ENCODE data around the gene SLC5A9. TPM values are rescaled to one million over a fixed set of nuclear protein-coding genes. Genes with fewer than 3 reads are reported as not detected.
A peak's percentile ranks its signal among the peaks of the same experiment; 100 is the strongest.

Gene SLC5A9
- total and polyA plus RNA-seq, 10 of the 15 experiments (the other 5 are each of a cell fraction or from before 2014, with no cell fraction given) = 0.03 TPM; not detected in 9

DNA sequence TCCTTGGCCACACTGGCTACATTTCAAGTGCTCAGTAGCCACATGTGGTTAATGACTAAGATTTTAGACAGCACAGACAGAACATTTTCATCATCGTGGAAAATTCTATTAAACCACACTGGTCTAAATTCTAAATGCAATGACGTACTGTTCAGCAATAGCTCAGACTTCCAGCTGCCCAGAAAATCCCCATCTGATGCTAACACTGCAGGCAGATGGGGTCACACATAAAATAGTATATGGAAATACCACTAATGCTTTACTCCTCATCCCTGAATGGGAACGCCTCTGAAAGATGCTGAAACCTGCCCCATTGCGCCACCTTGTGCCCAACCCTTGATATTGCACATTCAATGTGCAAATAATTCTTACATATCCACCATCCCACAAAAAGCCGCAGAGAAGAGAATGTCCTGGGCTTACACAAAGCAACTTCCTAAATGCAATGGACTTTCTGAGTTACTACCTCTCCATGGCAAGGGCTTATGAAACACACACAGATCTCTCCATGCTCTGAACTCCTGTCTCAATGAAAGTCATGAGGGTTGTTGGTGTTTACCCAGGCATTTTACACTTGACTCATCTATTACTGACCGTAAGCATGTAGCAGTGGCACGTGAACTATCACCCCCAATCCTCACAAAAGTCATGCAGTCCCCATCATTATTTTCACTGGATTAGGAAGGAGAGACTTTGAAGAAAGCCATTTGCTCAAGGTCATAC lies 20.3 kb upstream of the SLC5A9 start:
- no peaks in the 10 kb centered on the region for H3K9me3 ChIP-seq (replicated peaks; ENCODE audit: control insufficient read depth, insufficient read depth, low read length)
- ChIA-PET CTCF (interaction anchor here (1.2 to 8.4 kb wide), 7 partner anchors 13 to 193 kb away, joined by 3 to 100 read pairs (median 7); no protein-coding TSS in a partner anchor), RAD21 (ENCODE audit: unreplicated experiment) (interaction anchor here (0.8 to 4.2 kb wide), 2 partner anchors 92 to 207 kb away, joined by 3 to 28 read pairs; no protein-coding TSS in a partner anchor), SMC1A (ENCODE audit: uncharacterized antibody, unreplicated experiment) (interaction anchor here (1.0 to 4.3 kb wide), 2 partner anchors 92 to 104 kb away, joined by 3 to 27 read pairs; no protein-coding TSS in a partner anchor), POLR2A (no interaction called here)
- WGBS (ENCODE audit: insufficient coverage, insufficient replicate concordance, low lambda C conversion rate, missing lambda C conversion rate) = 12% methylated on average over 7 of the region's 7 CpGs
- H3K79me2 ChIP-seq (ENCODE audit: control insufficient read depth, insufficient read depth, low read length) = no peaks in the 10 kb centered on the region
- no peak overlapping the region for H3K4me2 ChIP-seq (ENCODE audit: control insufficient read depth, insufficient read depth)
- no peak overlapping the region for H3K4me3 ChIP-seq
- H4K20me1 ChIP-seq (ENCODE audit: control insufficient read depth, insufficient read depth) = no peaks in the 10 kb centered on the region
- H3K9ac ChIP-seq (ENCODE audit: control insufficient read depth, insufficient read depth, low read length) = no peak overlapping the region
- H3K27ac ChIP-seq (ENCODE audit: control insufficient read depth, insufficient read depth) = no peak overlapping the region
- DNase-seq (ENCODE audit: low read depth, low spot score) (no peak), ATAC-seq (peak; percentile 83), FAIRE-seq (peak; percentile 81)
- intact Hi-C loops (cut with micrococcal nuclease; ENCODE audit: unreplicated experiment) = loop anchor here (1.0 to 5.0 kb wide), 3 partner anchors 93 to 205 kb away; partner anchors contain the start of gene TRABD2B
- no peaks in the 10 kb centered on the region for H3K36me3 ChIP-seq (ENCODE audit: control insufficient read depth in 2 of 2, insufficient read depth in 2 of 2, low read length in 1 of 2)
- no peaks in the 10 kb centered on the region for H3K27me3 ChIP-seq (replicated peaks in 1 of 2; ENCODE audit: control insufficient read depth in 2 of 2, insufficient read depth in 2 of 2, low read length in 1 of 2)
- no TSS peak for BruUV-seq (replicated peaks)
- TF ChIP-seq SMC3 (IDR thresholded peaks at IDR 0.05; ENCODE audit: borderline replicate concordance, low read length) (peak; percentile 84), CTCF (IDR thresholded peaks at IDR 0.05 in 2 of 3, conservative IDR thresholded peaks at IDR 0.05 in 1 of 3; ENCODE audit: control insufficient read depth in 2 of 3, extremely low read depth in 1 of 3, insufficient read depth in 1 of 3, low read depth in 3 of 3, low read length in 3 of 3) (peak; percentile 75 to 82 (median 79)), RAD21 (IDR thresholded peaks at IDR 0.05; ENCODE audit: insufficient read depth, low read depth, low read length) (peak; percentile 67), RBBP5 (conservative IDR thresholded peaks at IDR 0.05) (no peak), YY1 (IDR thresholded peaks at IDR 0.05; ENCODE audit: low read depth, low read length) (peak; percentile 44; the same call in 1 of the 2 replicates)
- TF ChIP-seq, protein P1, sequence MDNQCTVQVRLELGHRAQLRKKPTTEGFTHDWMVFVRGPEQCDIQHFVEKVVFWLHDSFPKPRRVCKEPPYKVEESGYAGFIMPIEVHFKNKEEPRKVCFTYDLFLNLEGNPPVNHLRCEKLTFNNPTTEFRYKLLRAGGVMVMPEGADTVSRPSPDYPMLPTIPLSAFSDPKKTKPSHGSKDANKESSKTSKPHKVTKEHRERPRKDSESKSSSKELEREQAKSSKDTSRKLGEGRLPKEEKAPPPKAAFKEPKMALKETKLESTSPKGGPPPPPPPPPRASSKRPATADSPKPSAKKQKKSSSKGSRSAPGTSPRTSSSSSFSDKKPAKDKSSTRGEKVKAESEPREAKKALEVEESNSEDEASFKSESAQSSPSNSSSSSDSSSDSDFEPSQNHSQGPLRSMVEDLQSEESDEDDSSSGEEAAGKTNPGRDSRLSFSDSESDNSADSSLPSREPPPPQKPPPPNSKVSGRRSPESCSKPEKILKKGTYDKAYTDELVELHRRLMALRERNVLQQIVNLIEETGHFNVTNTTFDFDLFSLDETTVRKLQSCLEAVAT (IDR thresholded peaks at IDR 0.05) = no peak
- H3K4me1 ChIP-seq (ENCODE audit: control insufficient read depth, insufficient read depth, low read length) = no peaks in the 10 kb centered on the region
- H2AFZ ChIP-seq (ENCODE audit: control insufficient read depth, low read depth, low read length) = no peak overlapping the region
- in situ Hi-C loops (cut with MboI) = no loop called here
